AG04449 (cell line): ENCODE results near the gene UBA5.

Source experiments
- CTCF ChIA-PET: fragments of 350-600 bp; formaldehyde crosslinking; extraction: SDS; loops from one replicate; lab custom pipeline; 2021; ENCODE audit warnings: antibody characterized with exemption; lab: Yijun Ruan, JAX
- POLR2A ChIA-PET: fragments of 400-600, 350-600 bp; formaldehyde crosslinking; extraction: SDS; loops from one replicate; lab custom pipeline; 2020; ENCODE audit warnings: antibody characterized with exemption, inconsistent platforms; lab: Yijun Ruan, JAX
- DNase-seq: peaks from one replicate; pipeline ENCODE4 v3.0.0-alpha.2; 2010; ENCODE audit warnings: low read depth, low spot score
- H3K4me3 ChIP-seq: 2 replicates; pipeline ENCODE4 v1.5.1; 2011; ENCODE audit warnings: low read depth, mild to moderate bottlenecking, control low read depth, low read length
- CTCF ChIP-seq: IDR thresholded peaks from one replicate; pipeline ENCODE4 v1.5.1; 2011; ENCODE audit warnings: mild to moderate bottlenecking, moderate library complexity, low read length, control low read depth, inconsistent platforms; ENCODE audit not compliant: insufficient read depth; ENCODE audit errors: missing control alignments

UBA5 gene

GRCh38 chr3:132660811-132661070 lies 612 bp downstream of the UBA5 start:
- POLR2A ChIA-PET, result interaction anchor here (0.6 kb wide), 1 partner anchor 37 kb away, joined by 3 read pairs; no protein-coding TSS in a partner anchor
- no peak for TF ChIP-seq CTCF
- DNase-seq, result no peak
- CTCF ChIA-PET, result interaction anchor here (0.7 to 5.4 kb wide), 4 partner anchors 16 to 124 kb away, joined by 3 to 58 read pairs (median 22); no protein-coding TSS in a partner anchor
- peak overlapping the region; percentile 80 for H3K4me3 ChIP-seq

- no peak for DNase-seq
- H3K4me3 ChIP-seq, result peak overlapping the region; percentile 80
- POLR2A ChIA-PET, result no interaction called here
- no peak for TF ChIP-seq CTCF
- CTCF ChIA-PET, result interaction anchor here (0.7 to 5.4 kb wide), 4 partner anchors 16 to 125 kb away, joined by 3 to 58 read pairs (median 22); no protein-coding TSS in a partner anchor
Observed at GRCh38 chr3:132661101-132661500, 972 bp downstream of the UBA5 start.

- POLR2A ChIA-PET, result no interaction called here
Observed at GRCh38 chr3:132662212-132662611, 2.1 kb downstream of the UBA5 start.

GRCh38 chr3:132665230-132665745 lies 5.2 kb downstream of the UBA5 start:
- CTCF ChIA-PET, result no interaction called here
- DNase-seq, result no peak
- POLR2A ChIA-PET, result no interaction called here
- TF ChIP-seq CTCF, result no peak
- no peak overlapping the region for H3K4me3 ChIP-seq

More at GRCh38 chr3:132662212-132662611, 2.1 kb downstream of the UBA5 start:
- no peak for TF ChIP-seq CTCF
- CTCF ChIA-PET, result interaction anchor here (1.2 to 5.4 kb wide), 3 partner anchors 8 to 126 kb away, joined by 3 to 58 read pairs (median 39); no protein-coding TSS in a partner anchor
- DNase-seq, result no peak
- no peak overlapping the region; the same call in 1 of the 2 replicates for H3K4me3 ChIP-seq

GRCh38 chr3:132669256-132669777 lies 9.2 kb downstream of the UBA5 start:
- ChIA-PET CTCF (interaction anchor here (0.8 to 1.3 kb wide), 2 partner anchors 7 to 9 kb away, joined by 3 to 4 read pairs; no protein-coding TSS in a partner anchor), POLR2A (no interaction called here)
- TF ChIP-seq CTCF, result no peak
- DNase-seq, result no peak
- no peak overlapping the region for H3K4me3 ChIP-seq

GRCh38 chr3:132675408-132675807 lies 15.3 kb downstream of the UBA5 start:
- no peak overlapping the region for H3K4me3 ChIP-seq
- CTCF ChIA-PET, result no interaction called here
- DNase-seq, result no peak
- no peak for TF ChIP-seq CTCF
- POLR2A ChIA-PET, result no interaction called here
